Smooth muscle cell (in vitro differentiated cells): Measurements from ENCODE around the gene CAPN3. TPM values are rescaled to one million over a fixed set of nuclear protein-coding genes. Genes with fewer than 3 reads are reported as not detected.

Experiments
- DNase-seq: peaks from one replicate; lab custom pipeline; 2025; ENCODE audit not compliant: unreplicated experiment; lab: John Stamatoyannopoulos, UW
- H2AFZ ChIP-seq: fragments of 200-600 bp; sonication (generic); 2 replicates; pipeline ENCODE4 v1.6.0; 2016; ENCODE audit warnings: antibody characterized with exemption, low read depth, mild to moderate bottlenecking
- H3F3A ChIP-seq: fragments of 200-600 bp; sonication (generic); 2 replicates; pipeline ENCODE4 v1.6.0; 2017; ENCODE audit warnings: antibody characterized with exemption, low read depth
- H3K27ac ChIP-seq: fragments of 200-600 bp; sonication (generic); 2 replicates; pipeline ENCODE4 v1.5.1; 2016; ENCODE audit warnings: low read depth, mild to moderate bottlenecking
- H3K27me3 ChIP-seq: fragments of 200-600 bp; sonication (generic); 2 replicates; pipeline ENCODE4 v1.6.1; 2016; ENCODE audit warnings: low read depth, mild to moderate bottlenecking
- H3K36me3 ChIP-seq: fragments of 200-600 bp; sonication (generic); 2 replicates; pipeline ENCODE4 v1.5.1; 2016; ENCODE audit warnings: low read depth
- H3K4me1 ChIP-seq: fragments of 200-600 bp; sonication (generic); 2 replicates; pipeline ENCODE4 v1.5.1; 2016; ENCODE audit warnings: low read depth
- H3K4me2 ChIP-seq: fragments of 200-600 bp; sonication (generic); 2 replicates; pipeline ENCODE4 v1.6.0; 2016; ENCODE audit warnings: mild to moderate bottlenecking
- H3K4me3 ChIP-seq: fragments of 200-600 bp; sonication (generic); 2 replicates; pipeline ENCODE4 v1.5.1; 2016; ENCODE audit warnings: mild to moderate bottlenecking
- H3K79me2 ChIP-seq: fragments of 200-600 bp; sonication (generic); 2 replicates; pipeline ENCODE4 v1.6.0; 2016; ENCODE audit warnings: low read depth, mild to moderate bottlenecking
- H3K9ac ChIP-seq: fragments of 200-600 bp; sonication (generic); 2 replicates; pipeline ENCODE4 v1.6.0; 2016; ENCODE audit warnings: low read depth
- H3K9me3 ChIP-seq: fragments of 200-600 bp; sonication (generic); replicated peaks from 2 replicates; pipeline ENCODE4 v1.5.1; 2016; ENCODE audit warnings: low read depth
- H4K20me1 ChIP-seq: fragments of 200-600 bp; sonication (generic); 2 replicates; pipeline ENCODE4 v1.6.0; 2016; ENCODE audit warnings: low read depth
- WGBS: methylation state at CpG from one replicate; pipeline ENCODE4 v1.1.7; 2016; ENCODE audit warnings: low lambda C conversion rate; 5-methylcytosine and 5-hydroxymethylcytosine counted together
- polyA plus RNA-seq: library from polyadenylated mRNA; unstranded; fragments of >200 nt; fragmentation: Nextera tagmentation; extraction: Ambion mirVana; gene quantifications from 2 replicates; pipeline ENCODE4 v1.2.1, GENCODE V29; 2016
- total RNA-seq: library from RNA; depleted of rRNA; stranded (reverse); fragments of >200 nt; gene quantifications from 2 replicates; pipeline ENCODE4 v1.2.3, GENCODE V29; 2014
- TF ChIP-seq, protein P1 (sequence below): fragments of 200-600 bp; sonication (generic); IDR thresholded peaks from 2 replicates; pipeline ENCODE4 v1.5.1; 2017; ENCODE audit warnings: borderline replicate concordance, mild to moderate bottlenecking, antibody characterized with exemption; ENCODE audit not compliant: insufficient read depth, poor library complexity, severe bottlenecking

CAPN3 gene
- total and polyA plus RNA-seq, 2 experiments from 2014 or later: 0.25 to 1.6 TPM

DNA sequence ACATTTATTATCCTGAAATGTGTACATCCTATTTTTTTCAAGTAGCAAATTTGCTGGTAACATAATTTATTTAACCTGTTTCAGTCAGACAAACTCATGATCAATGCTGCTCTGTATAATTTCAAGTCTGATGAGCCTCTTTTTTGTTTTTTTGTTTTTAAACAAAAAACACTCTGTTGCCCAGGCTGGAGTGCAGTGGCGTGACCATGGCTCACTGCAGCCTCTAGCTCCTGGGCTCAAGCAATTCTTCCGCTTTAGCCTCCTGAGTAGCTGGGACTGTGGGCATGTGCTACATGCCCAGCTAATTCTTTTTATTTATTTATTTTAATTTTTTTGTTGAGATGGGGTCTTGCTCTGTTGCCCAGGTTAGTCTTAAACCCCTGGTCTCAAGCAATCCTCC is 40.1 kb upstream of the CAPN3 start:
- Histone ChIP-seq H3K4me3 (no peak overlapping the region), H3K36me3 (no peaks in the 10 kb centered on the region), H4K20me1 (no peaks in the 10 kb centered on the region), H3K4me2 (no peak overlapping the region), H3K27ac (no peak overlapping the region), H3K4me1 (no peaks in the 10 kb centered on the region), H2AFZ (no peak overlapping the region), H3K9me3 (no peaks in the 10 kb centered on the region), H3K79me2 (no peaks in the 10 kb centered on the region), H3F3A (no peaks in the 10 kb centered on the region), H3K27me3 (no peaks in the 10 kb centered on the region), H3K9ac (no peak overlapping the region)
- WGBS: 98% methylated on average over 2 of the region's 2 CpGs
- DNase-seq: no peak
- TF ChIP-seq, protein P1, sequence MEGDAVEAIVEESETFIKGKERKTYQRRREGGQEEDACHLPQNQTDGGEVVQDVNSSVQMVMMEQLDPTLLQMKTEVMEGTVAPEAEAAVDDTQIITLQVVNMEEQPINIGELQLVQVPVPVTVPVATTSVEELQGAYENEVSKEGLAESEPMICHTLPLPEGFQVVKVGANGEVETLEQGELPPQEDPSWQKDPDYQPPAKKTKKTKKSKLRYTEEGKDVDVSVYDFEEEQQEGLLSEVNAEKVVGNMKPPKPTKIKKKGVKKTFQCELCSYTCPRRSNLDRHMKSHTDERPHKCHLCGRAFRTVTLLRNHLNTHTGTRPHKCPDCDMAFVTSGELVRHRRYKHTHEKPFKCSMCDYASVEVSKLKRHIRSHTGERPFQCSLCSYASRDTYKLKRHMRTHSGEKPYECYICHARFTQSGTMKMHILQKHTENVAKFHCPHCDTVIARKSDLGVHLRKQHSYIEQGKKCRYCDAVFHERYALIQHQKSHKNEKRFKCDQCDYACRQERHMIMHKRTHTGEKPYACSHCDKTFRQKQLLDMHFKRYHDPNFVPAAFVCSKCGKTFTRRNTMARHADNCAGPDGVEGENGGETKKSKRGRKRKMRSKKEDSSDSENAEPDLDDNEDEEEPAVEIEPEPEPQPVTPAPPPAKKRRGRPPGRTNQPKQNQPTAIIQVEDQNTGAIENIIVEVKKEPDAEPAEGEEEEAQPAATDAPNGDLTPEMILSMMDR: no peak

DNA sequence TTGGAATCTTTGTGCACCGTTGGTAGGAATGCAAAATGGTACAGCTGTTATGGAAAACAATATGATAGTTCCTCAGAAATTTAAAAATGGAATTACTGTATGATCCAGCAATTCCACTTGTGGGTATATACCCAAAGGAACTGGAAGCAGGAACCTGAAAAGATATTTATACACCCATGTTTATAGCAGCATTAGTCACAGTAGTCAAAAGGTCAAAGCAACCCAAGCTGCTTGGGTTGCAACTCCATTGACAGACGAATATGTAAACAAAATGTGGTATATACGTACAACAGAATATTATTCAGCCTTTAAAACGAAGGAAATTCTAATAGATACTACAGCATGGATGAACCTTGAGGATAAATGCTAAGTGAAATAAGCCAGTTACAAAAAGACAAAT is 35.0 kb upstream of the CAPN3 start:
- Histone ChIP-seq H3K36me3 (no peaks in the 10 kb centered on the region), H4K20me1 (no peaks in the 10 kb centered on the region), H3K9me3 (no peaks in the 10 kb centered on the region), H2AFZ (no peak overlapping the region), H3F3A (no peaks in the 10 kb centered on the region), H3K27ac (no peak overlapping the region), H3K9ac (no peak overlapping the region), H3K4me2 (no peak overlapping the region), H3K4me3 (no peak overlapping the region), H3K4me1 (no peaks in the 10 kb centered on the region), H3K27me3 (no peaks in the 10 kb centered on the region), H3K79me2 (no peaks in the 10 kb centered on the region)
- no peak for DNase-seq
- 67% methylated on average over 4 of the region's 4 CpGs for WGBS
- TF ChIP-seq, protein P1: no peak

DNA sequence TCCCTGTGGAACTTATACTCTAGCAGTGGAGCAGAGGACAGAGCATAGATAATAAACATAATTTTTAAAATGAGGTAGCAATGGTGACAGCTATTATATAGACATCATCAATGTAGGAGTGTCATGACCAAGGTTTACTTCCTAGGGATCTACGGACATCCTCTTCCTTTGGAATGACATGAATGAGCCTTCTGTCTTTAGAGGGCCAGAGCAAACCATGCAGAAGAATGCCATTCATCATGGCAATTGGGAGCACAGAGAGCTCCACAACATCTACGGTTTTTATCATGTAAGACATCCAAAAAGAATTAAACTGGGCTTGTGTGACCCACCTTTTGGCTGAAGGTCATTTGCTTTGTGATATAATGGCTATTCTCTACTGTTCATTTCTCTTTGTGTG is 30.1 kb upstream of the CAPN3 start:
- Histone ChIP-seq H3K4me3 (no peak overlapping the region), H3K36me3 (no peaks in the 10 kb centered on the region), H3K9ac (no peak overlapping the region), H2AFZ (no peak overlapping the region), H3K4me2 (no peak overlapping the region), H3K27ac (no peak overlapping the region), H3K27me3 (no peaks in the 10 kb centered on the region), H3F3A (no peaks in the 10 kb centered on the region), H3K4me1 (no peaks in the 10 kb centered on the region), H4K20me1 (no peaks in the 10 kb centered on the region), H3K9me3 (no peaks in the 10 kb centered on the region), H3K79me2 (no peaks in the 10 kb centered on the region)
- WGBS: 92% methylated on average over 2 of the region's 2 CpGs
- DNase-seq: no peak
- TF ChIP-seq, protein P1: no peak

DNA sequence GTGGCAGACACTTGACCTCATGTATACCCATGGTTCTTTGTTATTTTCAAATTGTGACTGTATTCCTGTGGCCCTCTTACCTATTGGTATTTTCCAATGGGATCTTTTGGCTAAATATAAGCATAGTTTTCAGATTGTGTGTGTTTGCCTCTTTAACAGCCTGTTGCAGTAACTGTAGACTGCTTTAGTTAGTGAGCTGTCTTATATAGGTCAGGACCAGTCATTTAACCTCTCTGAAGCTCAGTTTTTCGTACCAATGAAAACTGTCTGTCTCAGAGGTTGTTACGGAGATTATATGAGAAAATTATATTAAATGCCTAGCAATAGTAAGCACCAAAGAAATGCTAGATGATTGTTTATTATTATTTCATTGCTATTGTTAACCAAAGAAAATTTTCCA is 29.3 kb upstream of the CAPN3 start:
- no peaks in the 10 kb centered on the region for H3K4me1 ChIP-seq
- H3K4me2 ChIP-seq: no peak overlapping the region
- no peaks in the 10 kb centered on the region for H3F3A ChIP-seq
- peaks cover under 1% of the 10 kb centered on the region for H3K36me3 ChIP-seq
- no peak overlapping the region for H2AFZ ChIP-seq
- TF ChIP-seq, protein P1: no peak
- H3K4me3 ChIP-seq: no peak overlapping the region
- H3K79me2 ChIP-seq: no peaks in the 10 kb centered on the region
- no peak overlapping the region for H3K27ac ChIP-seq
- no peaks in the 10 kb centered on the region for H4K20me1 ChIP-seq
- no peak for DNase-seq
- no peak overlapping the region for H3K9ac ChIP-seq
- no peaks in the 10 kb centered on the region for H3K9me3 ChIP-seq
- H3K27me3 ChIP-seq: no peaks in the 10 kb centered on the region
- 81% methylated on average over 2 of the region's 2 CpGs for WGBS
